ENCODE data around the gene NECAB3. TPM values are rescaled to one million over a fixed set of nuclear protein-coding genes. Genes with fewer than 3 reads are reported as not detected.
"Not testable (repeated sequence)": the region's sequence is repeated elsewhere in the genome, so short reads cannot be mapped to it uniquely, and the experiment has no call there.

The NECAB3 gene
- total and polyA plus RNA-seq, 9 donors: 9.2 to 166 (median 96.5) TPM

GRCh38 chr20:33635341-33635740 is 38.9 kb downstream of the NECAB3 start:
- Histone ChIP-seq H3K4me1 (ENCODE audit: insufficient read depth) (peaks cover 2% of the 10 kb centered on the region), H3K4me3 (no peak overlapping the region), H3K36me3 (no peaks in the 10 kb centered on the region), H3K27ac (no peak overlapping the region), H3K27me3 (no peaks in the 10 kb centered on the region), H3K9me3 (no peaks in the 10 kb centered on the region)
- TF ChIP-seq POLR2A (IDR thresholded peaks at IDR 0.05) (no peak), EP300 (IDR thresholded peaks at IDR 0.05) (no peak), CTCF (IDR thresholded peaks at IDR 0.05) (no peak)
- DNase-seq: no peak
- intact Hi-C loops (cut with DNase I): no loop called here
- WGBS, 3 donors: 96 to 99% (median 98%) methylated on average over 3 of the region's 3 CpGs

GRCh38 chr20:33631910-33632309 is 42.3 kb downstream of the NECAB3 start:
- H3K36me3 ChIP-seq; H3K4me3 ChIP-seq; H3K27me3 ChIP-seq; H3K27ac ChIP-seq; DNase-seq; H3K4me1 ChIP-seq (ENCODE audit: insufficient read depth); H3K9me3 ChIP-seq; intact Hi-C loops (cut with DNase I): not testable (repeated sequence)
- 80 to 86% (median 83%) methylated on average over 4 of the region's 4 CpGs for WGBS, 3 donors

- Histone ChIP-seq H3K27ac (no peak overlapping the region), H3K27me3 (no peaks in the 10 kb centered on the region), H3K4me1 (ENCODE audit: insufficient read depth) (no peaks in the 10 kb centered on the region), H3K9me3 (no peaks in the 10 kb centered on the region), H3K36me3 (no peaks in the 10 kb centered on the region), H3K4me3 (no peak overlapping the region)
- no peak for TF ChIP-seq CTCF (IDR thresholded peaks at IDR 0.05)
- no peak for TF ChIP-seq EP300 (IDR thresholded peaks at IDR 0.05)
- no peak for TF ChIP-seq POLR2A (IDR thresholded peaks at IDR 0.05)
- intact Hi-C loops (cut with DNase I): no loop called here
- no peak for DNase-seq
- 82 to 84% (median 83%) methylated on average over 4 of the region's 4 CpGs for WGBS, 3 donors
Measured at GRCh38 chr20:33630507-33630906, 43.7 kb downstream of the NECAB3 start.

GRCh38 chr20:33629979-33630378 is 44.2 kb downstream of the NECAB3 start:
- TF ChIP-seq POLR2A (IDR thresholded peaks at IDR 0.05) (no peak), CTCF (IDR thresholded peaks at IDR 0.05) (no peak), EP300 (IDR thresholded peaks at IDR 0.05) (no peak)
- 84 to 89% (median 86%) methylated on average over 5 of the region's 5 CpGs for WGBS, 3 donors
- no peak overlapping the region for H3K4me3 ChIP-seq
- no peaks in the 10 kb centered on the region for H3K4me1 ChIP-seq (ENCODE audit: insufficient read depth)
- H3K36me3 ChIP-seq: no peaks in the 10 kb centered on the region
- intact Hi-C loops (cut with DNase I): no loop called here
- H3K9me3 ChIP-seq: no peaks in the 10 kb centered on the region
- no peak overlapping the region for H3K27ac ChIP-seq
- no peak for DNase-seq
- no peaks in the 10 kb centered on the region for H3K27me3 ChIP-seq

- intact Hi-C loops (cut with DNase I): no loop called here
- 92 to 95% (median 94%) methylated on average over 10 of the region's 10 CpGs for WGBS, 3 donors
- Histone ChIP-seq H3K4me1 (ENCODE audit: insufficient read depth) (no peaks in the 10 kb centered on the region), H3K36me3 (no peaks in the 10 kb centered on the region), H3K4me3 (no peak overlapping the region), H3K27me3 (no peaks in the 10 kb centered on the region), H3K9me3 (no peaks in the 10 kb centered on the region), H3K27ac (no peak overlapping the region)
- DNase-seq: no peak
- TF ChIP-seq EP300 (IDR thresholded peaks at IDR 0.05) (no peak), POLR2A (IDR thresholded peaks at IDR 0.05) (no peak), CTCF (IDR thresholded peaks at IDR 0.05) (no peak)
Measured at GRCh38 chr20:33629533-33629932, 44.7 kb downstream of the NECAB3 start.

Data from ovary (tissue), 9 donors.